Measurements from ENCODE around the gene MARS1.

- TF ChIP-seq, protein P1, sequence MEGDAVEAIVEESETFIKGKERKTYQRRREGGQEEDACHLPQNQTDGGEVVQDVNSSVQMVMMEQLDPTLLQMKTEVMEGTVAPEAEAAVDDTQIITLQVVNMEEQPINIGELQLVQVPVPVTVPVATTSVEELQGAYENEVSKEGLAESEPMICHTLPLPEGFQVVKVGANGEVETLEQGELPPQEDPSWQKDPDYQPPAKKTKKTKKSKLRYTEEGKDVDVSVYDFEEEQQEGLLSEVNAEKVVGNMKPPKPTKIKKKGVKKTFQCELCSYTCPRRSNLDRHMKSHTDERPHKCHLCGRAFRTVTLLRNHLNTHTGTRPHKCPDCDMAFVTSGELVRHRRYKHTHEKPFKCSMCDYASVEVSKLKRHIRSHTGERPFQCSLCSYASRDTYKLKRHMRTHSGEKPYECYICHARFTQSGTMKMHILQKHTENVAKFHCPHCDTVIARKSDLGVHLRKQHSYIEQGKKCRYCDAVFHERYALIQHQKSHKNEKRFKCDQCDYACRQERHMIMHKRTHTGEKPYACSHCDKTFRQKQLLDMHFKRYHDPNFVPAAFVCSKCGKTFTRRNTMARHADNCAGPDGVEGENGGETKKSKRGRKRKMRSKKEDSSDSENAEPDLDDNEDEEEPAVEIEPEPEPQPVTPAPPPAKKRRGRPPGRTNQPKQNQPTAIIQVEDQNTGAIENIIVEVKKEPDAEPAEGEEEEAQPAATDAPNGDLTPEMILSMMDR (IDR thresholded peaks at IDR 0.05) = no peak
- no peak for TF ChIP-seq POLR2A (IDR thresholded peaks at IDR 0.05)
Measured at GRCh38 chr12:57451233-57451778, 36.6 kb upstream of the MARS1 start.

All from esophagus squamous epithelium (tissue), 4 donors.